NT2/D1 (cell line): ENCODE results near the gene KRTAP4-3.

Experiments
- SUZ12 ChIP-seq: IDR thresholded peaks from 2 replicates; pipeline ENCODE4 v1.6.1; 2011; ENCODE audit not compliant: insufficient read length, insufficient read depth; ENCODE audit errors: extremely low read depth
- YY1 ChIP-seq: IDR thresholded peaks from 2 replicates; pipeline ENCODE4 v1.6.1; 2011; ENCODE audit not compliant: insufficient read length, insufficient read depth
- ZNF274 ChIP-seq: IDR thresholded peaks from 2 replicates; pipeline ENCODE4 v1.6.1; 2011; ENCODE audit warnings: mild to moderate bottlenecking, low read depth, low read length

DNA sequence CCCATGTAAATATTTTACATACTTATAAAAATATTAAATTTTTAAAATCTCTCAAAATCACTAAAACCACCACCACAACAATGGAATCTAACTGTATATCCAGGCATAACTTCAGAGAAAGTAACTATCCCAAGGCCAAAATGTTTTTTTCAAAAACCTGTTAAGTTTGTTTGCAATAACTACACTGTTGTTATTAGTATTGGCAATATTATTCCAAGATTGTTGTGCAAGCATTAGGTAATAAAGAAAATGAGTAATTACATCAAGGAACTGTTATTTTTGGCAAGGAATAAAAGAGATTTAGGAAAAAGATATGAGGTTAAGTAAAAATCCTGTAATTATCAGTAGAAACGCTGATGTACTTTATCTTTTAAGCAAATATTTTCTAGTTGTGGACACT is 40.6 kb downstream of the KRTAP4-3 start:
- TF ChIP-seq YY1, result no peak
- no peak for TF ChIP-seq SUZ12
- no peak for TF ChIP-seq ZNF274
